GM18861 (cell line): Measurements from ENCODE around the gene HOXD4.

Experiments used
- ATAC-seq: cut with Tn5 transposase; IDR thresholded peaks from one replicate; pipeline ENCODE4 v1.9.1; 2021; ENCODE audit not compliant: unreplicated experiment

Gene HOXD4

GRCh38 chr2:176156807-176157498 lies 5.6 kb downstream of the HOXD4 start, which contains the start of gene HOXD3:
HOXD3 (plus strand) TSS chr2:176157307; CDS start chr2:176169115, 11,808 bp downstream.
- no peak for ATAC-seq

- ATAC-seq: no peak
Observed at GRCh38 chr2:176157499-176158185, 6.3 kb downstream of the HOXD4 start.

- no peak for ATAC-seq
Observed at GRCh38 chr2:176158186-176158591, 6.8 kb downstream of the HOXD4 start.

GRCh38 chr2:176158855-176159662 lies 7.7 kb downstream of the HOXD4 start:
- ATAC-seq: no peak

- no peak for ATAC-seq
Observed at GRCh38 chr2:176159663-176160250, 8.4 kb downstream of the HOXD4 start.

- ATAC-seq: no peak
Observed at GRCh38 chr2:176160251-176160985, 9.1 kb downstream of the HOXD4 start.

GRCh38 chr2:176160986-176161824 lies 9.9 kb downstream of the HOXD4 start:
- ATAC-seq: no peak

- no peak for ATAC-seq
Observed at GRCh38 chr2:176161825-176162626, 10.7 kb downstream of the HOXD4 start.

- no peak for ATAC-seq
Observed at GRCh38 chr2:176162911-176163671, 11.7 kb downstream of the HOXD4 start.

- no peak for ATAC-seq
Observed at GRCh38 chr2:176163672-176164056, 12.3 kb downstream of the HOXD4 start.

- ATAC-seq: no peak
Observed at GRCh38 chr2:176164201-176164600, 12.9 kb downstream of the HOXD4 start.

- no peak for ATAC-seq
Observed at GRCh38 chr2:176164611-176165369, 13.4 kb downstream of the HOXD4 start.

GRCh38 chr2:176165370-176166050 lies 14.2 kb downstream of the HOXD4 start:
- ATAC-seq: no peak

- no peak for ATAC-seq
Observed at GRCh38 chr2:176166272-176166671, 14.9 kb downstream of the HOXD4 start.

- no peak for ATAC-seq
Observed at GRCh38 chr2:176167398-176167797, 16.0 kb downstream of the HOXD4 start.

GRCh38 chr2:176169181-176169580 lies 17.8 kb downstream of the HOXD4 start:
- ATAC-seq: no peak

GRCh38 chr2:176169711-176170110 lies 18.4 kb downstream of the HOXD4 start:
- no peak for ATAC-seq
